HEK293 (cell line): ENCODE data around the gene ACSS1.

ENCODE experiments used
- CTCF ChIA-PET: fragments of 350-600 bp; formaldehyde crosslinking; extraction: SDS; loops from one replicate; lab custom pipeline; 2021; ENCODE audit warnings: antibody characterized with exemption; lab: Yijun Ruan, JAX
- POLR2A ChIA-PET: fragments of 300-600 bp; formaldehyde crosslinking; extraction: SDS; loops from one replicate; lab custom pipeline; 2020; ENCODE audit warnings: antibody characterized with exemption, inconsistent platforms; lab: Yijun Ruan, JAX
- H3K27ac ChIP-seq: fragments of 200-500 bp; sonication (Bioruptor generic); 2 replicates; pipeline ENCODE4 v1.5.1; 2014; ENCODE audit warnings: low read depth, low read length, control low read depth, inconsistent platforms; ENCODE audit errors: extremely low read depth
- H3K36me3 ChIP-seq, 2 experiments: fragments of 200-500 bp in 1 of 2; sonication (Bioruptor generic) in 1 of 2; 1 replicate in 1 of 2; 2 replicates in 1 of 2; pipeline ENCODE4 v1.5.1; 2014 to 2017; ENCODE audit warnings: inconsistent platforms in 2 of 2, low read length in 2 of 2; ENCODE audit not compliant: control insufficient read depth in 2 of 2, insufficient read depth in 1 of 2
- H3K4me1 ChIP-seq: fragments of 200-500 bp; sonication (Bioruptor generic); 2 replicates; pipeline ENCODE4 v1.5.1; 2014; ENCODE audit warnings: mild to moderate bottlenecking, low read length, inconsistent platforms; ENCODE audit not compliant: control insufficient read depth, insufficient read depth
- H3K4me3 ChIP-seq: 2 replicates; pipeline ENCODE4 v1.5.1; 2011; ENCODE audit warnings: low read depth, mild to moderate bottlenecking, control low read depth, low read length, moderate library complexity
- H3K9me3 ChIP-seq: fragments of 200-500 bp; sonication (Bioruptor generic); 2 replicates; pipeline ENCODE4 v1.5.1; 2014; ENCODE audit warnings: low read depth, low read length, inconsistent platforms; ENCODE audit not compliant: control insufficient read depth, insufficient read depth
- FEZF1 ChIP-seq: fragments of 450-650 bp; formaldehyde crosslinking; IDR thresholded peaks from 2 replicates; pipeline ENCODE4 v1.5.1; 2016; ENCODE audit warnings: missing biosample characterization, missing genetic modification characterization
- SETDB1 ChIP-seq: IDR thresholded peaks from one replicate; pipeline ENCODE4 v1.6.1; 2017; ENCODE audit warnings: mild to moderate bottlenecking, low read length, moderate library complexity, mixed read lengths; ENCODE audit not compliant: insufficient read length
- WT1 ChIP-seq: fragments of 450-650 bp; formaldehyde crosslinking; IDR thresholded peaks from 2 replicates; pipeline ENCODE4 v1.5.1; 2016; ENCODE audit warnings: missing biosample characterization, missing genetic modification characterization
- ZBTB1 ChIP-seq: fragments of 450-650 bp; formaldehyde crosslinking; IDR thresholded peaks from 2 replicates; pipeline ENCODE4 v1.5.1; 2016; ENCODE audit warnings: missing biosample characterization, missing genetic modification characterization
- ZBTB26 ChIP-seq: fragments of 450-650 bp; formaldehyde crosslinking; optimal IDR thresholded peaks from 2 replicates; pipeline ENCODE3; 2016; ENCODE audit warnings: missing biosample characterization, mild to moderate bottlenecking, missing genetic modification characterization
- ZBTB48 ChIP-seq: fragments of 450-650 bp; formaldehyde crosslinking; IDR thresholded peaks from 2 replicates; pipeline ENCODE4 v1.5.1; 2016; ENCODE audit warnings: missing biosample characterization, missing genetic modification characterization
- ZNF10 ChIP-seq: fragments of 450-650 bp; formaldehyde crosslinking; IDR thresholded peaks from 2 replicates; pipeline ENCODE4 v1.5.1; 2017; ENCODE audit warnings: missing biosample characterization, missing genetic modification characterization
- ZNF121 ChIP-seq: fragments of 450-650 bp; formaldehyde crosslinking; IDR thresholded peaks from 2 replicates; pipeline ENCODE4 v1.5.1; 2016; ENCODE audit warnings: missing biosample characterization, missing genetic modification characterization
- ZNF140 ChIP-seq: fragments of 450-650 bp; formaldehyde crosslinking; IDR thresholded peaks from 2 replicates; pipeline ENCODE4 v1.5.1; 2016; ENCODE audit warnings: missing biosample characterization, missing genetic modification characterization
- ZNF16 ChIP-seq: fragments of 450-650 bp; formaldehyde crosslinking; IDR thresholded peaks from 2 replicates; pipeline ENCODE4 v1.5.1; 2016; ENCODE audit warnings: low read depth, missing biosample characterization, missing genetic modification characterization
- ZNF223 ChIP-seq: fragments of 450-650 bp; formaldehyde crosslinking; IDR thresholded peaks from 2 replicates; pipeline ENCODE4 v1.5.1; 2016; ENCODE audit warnings: missing biosample characterization, missing genetic modification characterization
- ZNF23 ChIP-seq: fragments of 450-650 bp; formaldehyde crosslinking; IDR thresholded peaks from 2 replicates; pipeline ENCODE4 v1.5.1; 2016; ENCODE audit warnings: missing biosample characterization, missing genetic modification characterization, borderline replicate concordance
- ZNF239 ChIP-seq: fragments of 450-650 bp; formaldehyde crosslinking; IDR thresholded peaks from 2 replicates; pipeline ENCODE4 v1.5.1; 2016; ENCODE audit warnings: missing biosample characterization, missing genetic modification characterization
- ZNF311 ChIP-seq: fragments of 450-650 bp; formaldehyde crosslinking; IDR thresholded peaks from 2 replicates; pipeline ENCODE4 v1.5.1; 2017; ENCODE audit warnings: missing biosample characterization, missing genetic modification characterization, borderline replicate concordance
- ZNF488 ChIP-seq: fragments of 450-650 bp; formaldehyde crosslinking; IDR thresholded peaks from 2 replicates; pipeline ENCODE4 v1.5.1; 2016; ENCODE audit warnings: missing biosample characterization, missing genetic modification characterization
- ZNF548 ChIP-seq: fragments of 450-650 bp; formaldehyde crosslinking; IDR thresholded peaks from 2 replicates; pipeline ENCODE4 v1.5.1; 2016; ENCODE audit warnings: missing biosample characterization, missing genetic modification characterization
- ZNF558 ChIP-seq: fragments of 450-650 bp; formaldehyde crosslinking; IDR thresholded peaks from 2 replicates; pipeline ENCODE4 v1.5.1; 2016; ENCODE audit warnings: missing biosample characterization, missing genetic modification characterization
- ZNF571 ChIP-seq: fragments of 450-650 bp; formaldehyde crosslinking; IDR thresholded peaks from 2 replicates; pipeline ENCODE4 v1.5.0; 2017; ENCODE audit warnings: missing biosample characterization, missing genetic modification characterization
- ZNF654 ChIP-seq: fragments of 450-650 bp; formaldehyde crosslinking; IDR thresholded peaks from 2 replicates; pipeline ENCODE4 v1.5.1; 2016; ENCODE audit warnings: low read depth, missing biosample characterization, missing genetic modification characterization
- ZNF776 ChIP-seq: fragments of 450-650 bp; formaldehyde crosslinking; IDR thresholded peaks from 2 replicates; pipeline ENCODE4 v1.5.0; 2017; ENCODE audit warnings: missing biosample characterization, missing genetic modification characterization, borderline replicate concordance
- ZNF830 ChIP-seq: fragments of 450-650 bp; IDR thresholded peaks from 2 replicates; pipeline ENCODE4 v1.5.0; 2018; ENCODE audit warnings: missing biosample characterization, missing genetic modification characterization, low read depth, mild to moderate bottlenecking, moderate library complexity
- ZNF843 ChIP-seq: fragments of 450-650 bp; formaldehyde crosslinking; IDR thresholded peaks from 2 replicates; pipeline ENCODE4 v1.5.1; 2016; ENCODE audit warnings: missing biosample characterization, missing genetic modification characterization
- TF ChIP-seq, protein P1 (sequence below): fragments of 450-650 bp; formaldehyde crosslinking; IDR thresholded peaks from 2 replicates; pipeline ENCODE4 v1.5.1; 2016; ENCODE audit warnings: missing biosample characterization, missing genetic modification characterization
- TF ChIP-seq, protein P2 (sequence below): fragments of 450-650 bp; formaldehyde crosslinking; IDR thresholded peaks from 2 replicates; pipeline ENCODE4 v1.5.1; 2017; ENCODE audit warnings: missing biosample characterization, missing genetic modification characterization
- TF ChIP-seq, protein P3 (sequence below): fragments of 450-650 bp; formaldehyde crosslinking; IDR thresholded peaks from 2 replicates; pipeline ENCODE4 v1.5.1; 2016; ENCODE audit warnings: missing biosample characterization, missing genetic modification characterization

ACSS1 gene

GRCh38 chr20:25044261-25044560 lies 13.7 kb downstream of the ACSS1 start:
- TF ChIP-seq, protein P1, sequence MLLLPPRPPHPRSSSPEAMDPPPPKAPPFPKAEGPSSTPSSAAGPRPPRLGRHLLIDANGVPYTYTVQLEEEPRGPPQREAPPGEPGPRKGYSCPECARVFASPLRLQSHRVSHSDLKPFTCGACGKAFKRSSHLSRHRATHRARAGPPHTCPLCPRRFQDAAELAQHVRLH (tag by site-specific recombination): no peak
- TF ChIP-seq, protein P2, sequence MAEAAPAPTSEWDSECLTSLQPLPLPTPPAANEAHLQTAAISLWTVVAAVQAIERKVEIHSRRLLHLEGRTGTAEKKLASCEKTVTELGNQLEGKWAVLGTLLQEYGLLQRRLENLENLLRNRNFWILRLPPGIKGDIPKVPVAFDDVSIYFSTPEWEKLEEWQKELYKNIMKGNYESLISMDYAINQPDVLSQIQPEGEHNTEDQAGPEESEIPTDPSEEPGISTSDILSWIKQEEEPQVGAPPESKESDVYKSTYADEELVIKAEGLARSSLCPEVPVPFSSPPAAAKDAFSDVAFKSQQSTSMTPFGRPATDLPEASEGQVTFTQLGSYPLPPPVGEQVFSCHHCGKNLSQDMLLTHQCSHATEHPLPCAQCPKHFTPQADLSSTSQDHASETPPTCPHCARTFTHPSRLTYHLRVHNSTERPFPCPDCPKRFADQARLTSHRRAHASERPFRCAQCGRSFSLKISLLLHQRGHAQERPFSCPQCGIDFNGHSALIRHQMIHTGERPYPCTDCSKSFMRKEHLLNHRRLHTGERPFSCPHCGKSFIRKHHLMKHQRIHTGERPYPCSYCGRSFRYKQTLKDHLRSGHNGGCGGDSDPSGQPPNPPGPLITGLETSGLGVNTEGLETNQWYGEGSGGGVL (tag by site-specific recombination): no peak
- TF ChIP-seq ZNF140 (tag by site-specific recombination): no peak
- no peak for TF ChIP-seq ZNF843 (tag by site-specific recombination)
- no peak for TF ChIP-seq ZNF548
- TF ChIP-seq ZNF10 (tag by site-specific recombination): no peak
- TF ChIP-seq ZNF830 (tag by site-specific recombination): no peak
- no peak for TF ChIP-seq SETDB1
- TF ChIP-seq ZBTB26: no peak
- TF ChIP-seq ZNF311 (tag by site-specific recombination): no peak
- TF ChIP-seq ZNF558: no peak
- TF ChIP-seq FEZF1 (tag by site-specific recombination): no peak
- TF ChIP-seq ZNF488: no peak
- TF ChIP-seq ZBTB48 (tag by site-specific recombination): no peak
- TF ChIP-seq WT1 (tag by site-specific recombination): no peak
- TF ChIP-seq ZNF23 (tag by site-specific recombination): no peak
- TF ChIP-seq ZNF776: no peak
- no peak for TF ChIP-seq ZNF223 (tag by site-specific recombination)
- no peak for TF ChIP-seq ZBTB1 (tag by site-specific recombination)
- Histone ChIP-seq H3K4me1 (no peaks in the 10 kb centered on the region), H3K27ac (no peak overlapping the region), H3K36me3 (peaks cover 0 to 7% of the 10 kb centered on the region in 2 experiments; a peak in 1 of 3 replicates), H3K4me3 (no peak overlapping the region), H3K9me3 (no peaks in the 10 kb centered on the region)
- ChIA-PET CTCF (interaction anchor here (0.6 to 0.9 kb wide), 2 partner anchors 125 to 1277 kb away, joined by 3 read pairs; no protein-coding TSS in a partner anchor), POLR2A (no interaction called here)

DNA sequence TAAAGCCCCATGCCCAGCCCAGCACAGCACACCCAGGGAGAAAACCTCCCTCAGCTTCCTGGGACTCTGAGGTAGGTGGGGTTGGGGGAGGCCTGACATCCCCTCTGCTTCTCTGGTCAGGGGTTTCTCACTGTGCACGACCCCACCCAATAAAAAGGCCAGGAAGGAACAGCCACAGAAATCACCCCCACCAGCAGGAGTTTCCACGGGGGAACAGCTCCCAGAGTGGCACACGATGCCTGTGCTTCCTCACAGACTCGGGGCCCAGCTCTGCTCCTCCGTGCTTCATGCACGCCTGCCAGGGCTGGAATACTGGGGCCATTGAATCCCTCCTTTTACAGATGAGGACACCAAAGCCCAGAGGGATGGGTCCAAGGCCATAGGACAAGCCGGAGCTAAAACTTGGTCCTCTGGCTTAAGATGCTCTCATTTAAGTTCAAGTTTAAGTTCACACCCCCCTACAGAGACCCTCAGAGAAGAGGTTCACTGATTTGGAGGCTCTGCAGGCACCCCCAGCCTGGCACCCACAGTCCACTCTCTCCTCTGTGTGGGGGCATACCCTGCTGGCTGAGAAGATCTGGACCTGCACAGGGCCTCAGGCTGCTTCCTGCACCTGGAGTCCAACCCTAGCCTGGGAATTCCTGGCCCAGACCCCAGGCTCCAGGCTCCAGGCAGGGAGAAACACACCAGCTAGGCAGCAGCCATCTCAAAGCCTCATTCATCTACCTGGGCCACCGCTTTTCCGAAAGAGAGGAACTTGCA lies 14.3 kb downstream of the ACSS1 start:
- no peaks in the 10 kb centered on the region for H3K9me3 ChIP-seq
- H3K27ac ChIP-seq: no peak overlapping the region
- TF ChIP-seq ZNF843 (tag by site-specific recombination) (no peak), ZNF16 (tag by site-specific recombination) (no peak), ZNF571 (tag by site-specific recombination) (no peak), ZNF239 (tag by site-specific recombination) (no peak), ZNF654 (no peak), ZNF121 (tag by site-specific recombination) (no peak)
- TF ChIP-seq, protein P3, sequence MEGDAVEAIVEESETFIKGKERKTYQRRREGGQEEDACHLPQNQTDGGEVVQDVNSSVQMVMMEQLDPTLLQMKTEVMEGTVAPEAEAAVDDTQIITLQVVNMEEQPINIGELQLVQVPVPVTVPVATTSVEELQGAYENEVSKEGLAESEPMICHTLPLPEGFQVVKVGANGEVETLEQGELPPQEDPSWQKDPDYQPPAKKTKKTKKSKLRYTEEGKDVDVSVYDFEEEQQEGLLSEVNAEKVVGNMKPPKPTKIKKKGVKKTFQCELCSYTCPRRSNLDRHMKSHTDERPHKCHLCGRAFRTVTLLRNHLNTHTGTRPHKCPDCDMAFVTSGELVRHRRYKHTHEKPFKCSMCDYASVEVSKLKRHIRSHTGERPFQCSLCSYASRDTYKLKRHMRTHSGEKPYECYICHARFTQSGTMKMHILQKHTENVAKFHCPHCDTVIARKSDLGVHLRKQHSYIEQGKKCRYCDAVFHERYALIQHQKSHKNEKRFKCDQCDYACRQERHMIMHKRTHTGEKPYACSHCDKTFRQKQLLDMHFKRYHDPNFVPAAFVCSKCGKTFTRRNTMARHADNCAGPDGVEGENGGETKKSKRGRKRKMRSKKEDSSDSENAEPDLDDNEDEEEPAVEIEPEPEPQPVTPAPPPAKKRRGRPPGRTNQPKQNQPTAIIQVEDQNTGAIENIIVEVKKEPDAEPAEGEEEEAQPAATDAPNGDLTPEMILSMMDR (tag by site-specific recombination): no peak
- no peaks in the 10 kb centered on the region for H3K4me1 ChIP-seq
- POLR2A ChIA-PET: no interaction called here
- CTCF ChIA-PET: interaction anchor here (0.6 to 0.9 kb wide), 2 partner anchors 125 to 1276 kb away, joined by 3 read pairs; no protein-coding TSS in a partner anchor
- H3K4me3 ChIP-seq: no peak overlapping the region
- peaks cover 0 to 7% of the 10 kb centered on the region in 2 experiments; a peak in 1 of 3 replicates for H3K36me3 ChIP-seq
